Measurements from ENCODE around the gene MTF2.
"Not testable (repeated sequence)": the region's sequence is repeated elsewhere in the genome, so short reads cannot be mapped to it uniquely, and the experiment has no call there.

MTF2 gene

DNA sequence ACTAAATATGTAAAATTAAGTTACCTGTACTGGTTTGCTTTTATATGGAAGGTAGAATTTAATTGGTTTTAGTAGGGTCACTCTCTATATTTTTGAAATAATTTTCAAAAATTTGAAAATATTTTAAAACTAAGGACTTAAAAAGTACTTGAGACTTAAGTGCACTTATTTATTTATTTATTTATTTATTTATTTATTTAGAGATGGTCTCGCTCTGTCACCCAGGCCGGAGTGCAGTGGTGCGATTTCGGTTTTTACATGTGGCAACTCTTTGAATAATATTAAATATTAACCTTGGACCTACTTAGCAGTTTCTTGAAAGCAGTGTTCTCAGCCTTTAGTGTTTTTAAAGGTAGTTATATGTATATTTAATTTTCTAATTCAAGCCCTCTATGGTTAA is 64.7 kb downstream of the MTF2 start:
- no peak for DNase-seq

DNA sequence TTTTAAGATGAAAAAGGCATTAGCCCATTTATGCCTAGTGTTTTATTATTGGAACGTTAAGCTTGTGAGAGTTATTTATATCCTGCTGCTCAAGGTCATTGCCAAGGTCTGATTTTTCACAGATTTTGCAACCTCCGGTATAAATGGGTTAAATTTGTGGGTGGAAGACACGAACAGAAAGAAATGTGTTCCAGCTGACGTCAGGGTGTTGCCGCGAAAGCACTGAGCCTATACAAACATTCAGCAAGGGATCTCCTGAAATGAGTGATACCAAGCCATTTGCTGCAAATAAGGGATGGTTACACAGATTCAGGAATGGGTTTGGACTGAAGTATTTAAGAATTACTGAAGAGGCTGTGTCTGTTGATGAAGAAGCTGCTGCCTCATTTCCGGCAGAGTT is 68.9 kb downstream of the MTF2 start:
- no peak for DNase-seq

DNA sequence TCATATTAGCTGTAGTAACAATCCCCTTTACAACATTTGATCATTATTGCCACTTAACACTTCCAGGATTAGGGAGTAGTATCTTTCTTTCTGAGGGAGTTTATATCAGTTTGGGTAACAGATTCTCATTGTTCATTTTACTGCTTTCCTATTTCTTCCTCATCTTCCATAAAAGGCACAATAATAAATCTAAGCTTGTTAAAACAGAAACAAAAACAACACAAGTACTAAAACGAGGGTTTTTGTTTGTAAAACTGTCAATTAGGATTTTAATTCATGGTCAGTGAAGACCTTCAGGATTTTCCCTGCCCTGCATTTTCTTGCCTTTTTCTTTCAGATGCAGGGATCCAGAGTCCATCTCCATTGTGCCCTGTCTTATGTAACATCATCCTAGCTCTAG is 71.6 kb downstream of the MTF2 start:
- no peak for DNase-seq

DNA sequence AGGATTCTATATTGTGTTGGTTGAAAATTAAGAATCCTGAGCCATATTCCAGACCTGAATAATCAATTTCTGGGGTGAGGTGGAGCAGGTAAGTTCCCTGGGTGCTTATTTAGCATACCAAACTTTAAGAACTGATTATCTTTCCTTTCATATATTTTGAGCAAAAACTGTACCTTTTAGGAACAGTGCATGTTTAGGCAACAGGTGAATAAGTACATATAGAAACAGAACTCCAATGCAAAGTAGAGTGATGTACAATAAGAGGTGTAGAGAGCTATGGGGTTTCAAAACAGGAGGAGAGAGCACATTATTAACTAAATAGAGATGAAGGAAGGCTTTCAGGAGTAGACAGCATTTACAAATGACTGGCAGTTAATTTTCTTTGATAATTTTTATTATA is 72.4 kb downstream of the MTF2 start:
- no peak for DNase-seq

DNA sequence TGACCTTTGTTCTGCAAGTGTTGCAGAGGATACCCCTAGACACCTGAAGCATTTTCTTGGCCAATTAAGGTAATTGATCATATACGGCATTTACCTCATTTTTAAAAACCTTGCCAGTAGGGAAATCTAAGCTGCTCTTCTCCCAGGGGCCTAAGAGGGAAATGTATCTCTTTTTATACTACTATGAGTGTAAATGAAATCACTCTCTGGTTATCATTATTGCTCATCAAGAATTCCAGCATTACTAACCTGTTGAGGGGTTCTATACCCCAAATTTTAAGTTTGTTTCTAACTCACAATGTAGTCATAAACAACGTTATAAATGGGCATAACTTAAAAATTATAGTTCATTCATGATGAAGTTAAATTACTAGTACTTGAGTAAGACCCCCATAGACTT is 73.8 kb downstream of the MTF2 start:
- DNase-seq: no peak

DNA sequence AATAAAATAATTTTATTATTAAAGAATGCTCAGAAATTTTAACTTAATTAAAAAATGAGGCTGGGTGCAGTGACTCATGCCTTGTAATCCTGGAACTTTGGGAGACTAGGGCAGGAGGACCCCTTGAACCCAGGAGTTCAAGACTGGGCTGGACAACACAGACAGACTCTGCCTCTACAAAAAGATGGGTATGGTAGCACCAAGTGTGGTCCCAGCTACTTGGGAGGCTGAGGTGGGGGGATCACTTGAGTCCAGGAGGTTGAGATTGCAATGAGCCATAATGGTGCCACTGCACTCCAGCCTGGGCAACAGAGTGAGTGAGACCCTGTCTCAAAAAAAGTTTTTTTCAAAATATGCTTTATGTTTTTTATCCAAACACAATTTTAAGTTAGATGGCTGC is 75.8 kb downstream of the MTF2 start:
- DNase-seq: no peak

DNA sequence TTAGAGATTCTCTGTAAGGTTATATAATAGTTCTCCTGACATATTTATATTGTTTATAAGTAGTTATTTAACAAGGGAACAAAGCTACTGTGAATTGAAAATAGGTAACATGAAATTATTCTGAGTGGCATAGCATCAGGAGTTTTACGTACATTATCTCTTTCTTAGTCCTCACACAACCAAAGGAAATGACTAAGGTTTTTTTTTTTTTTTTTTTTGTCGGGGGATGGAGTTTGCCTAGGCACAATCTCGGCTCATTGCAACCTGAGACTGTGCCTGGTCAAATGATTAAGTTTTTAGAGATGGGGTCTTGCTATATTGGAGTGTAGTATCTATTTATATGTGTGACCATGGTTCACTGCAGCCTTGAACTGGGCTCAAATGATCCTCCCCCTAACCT is 76.3 kb downstream of the MTF2 start:
- DNase-seq: no peak

DNA sequence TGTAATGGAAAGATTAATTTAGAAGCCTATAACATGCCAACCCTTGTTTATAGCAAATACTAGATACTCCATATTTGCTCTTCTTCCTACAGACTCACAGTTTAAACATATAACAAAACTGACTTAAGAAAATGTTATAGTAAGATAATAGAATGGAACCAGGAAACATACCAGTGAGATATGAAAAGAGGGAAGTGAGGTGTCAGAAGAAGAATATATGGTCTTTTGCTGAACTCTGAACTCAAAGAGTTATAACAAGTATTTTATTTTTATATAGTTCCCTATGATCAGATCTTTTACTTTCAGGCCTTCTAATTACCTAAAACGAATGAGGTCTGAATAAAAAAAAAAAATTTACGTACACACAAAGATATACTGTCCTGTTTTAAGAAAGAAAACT is 80.3 kb downstream of the MTF2 start:
- no peak for DNase-seq

DNA sequence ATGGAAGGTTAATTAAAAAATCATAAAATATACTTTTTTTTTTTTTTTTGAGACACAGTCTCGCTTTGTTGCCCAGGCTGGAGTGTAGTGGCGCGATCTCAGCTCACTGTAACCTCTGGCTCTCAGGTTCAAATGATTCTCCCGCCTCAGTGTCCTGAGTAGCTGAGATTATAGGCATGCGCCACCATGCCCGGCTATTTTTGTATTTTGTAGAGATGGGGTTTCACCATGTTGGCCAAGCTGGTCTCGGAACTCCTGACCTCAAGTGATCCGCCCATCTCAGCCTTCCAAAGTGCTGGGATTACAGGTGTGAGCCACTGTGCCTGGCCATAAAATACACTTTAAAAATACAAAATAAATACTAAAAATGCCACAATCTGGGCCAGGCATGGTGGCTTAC is 84.2 kb downstream of the MTF2 start:
- not testable (repeated sequence) for DNase-seq

DNA sequence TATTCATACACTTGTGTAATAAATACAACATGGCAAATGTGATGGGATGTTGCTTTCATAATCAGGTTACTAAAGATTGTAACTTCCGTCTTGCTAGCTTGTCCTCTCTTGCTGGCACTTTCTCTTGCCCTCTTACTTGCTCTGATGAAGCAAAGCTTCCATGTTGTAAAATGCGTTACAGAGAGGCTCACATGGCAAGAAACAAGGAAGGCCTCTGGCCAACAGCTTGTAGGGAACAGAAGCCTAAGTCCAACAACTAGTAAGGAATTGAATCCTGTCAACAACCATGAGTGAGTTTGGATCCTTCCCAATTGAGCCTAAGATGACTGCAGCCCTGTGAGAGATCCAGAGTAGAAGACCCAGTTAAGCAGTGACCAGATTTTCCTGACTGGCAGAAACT is 85.7 kb downstream of the MTF2 start:
- DNase-seq: no peak

DNA sequence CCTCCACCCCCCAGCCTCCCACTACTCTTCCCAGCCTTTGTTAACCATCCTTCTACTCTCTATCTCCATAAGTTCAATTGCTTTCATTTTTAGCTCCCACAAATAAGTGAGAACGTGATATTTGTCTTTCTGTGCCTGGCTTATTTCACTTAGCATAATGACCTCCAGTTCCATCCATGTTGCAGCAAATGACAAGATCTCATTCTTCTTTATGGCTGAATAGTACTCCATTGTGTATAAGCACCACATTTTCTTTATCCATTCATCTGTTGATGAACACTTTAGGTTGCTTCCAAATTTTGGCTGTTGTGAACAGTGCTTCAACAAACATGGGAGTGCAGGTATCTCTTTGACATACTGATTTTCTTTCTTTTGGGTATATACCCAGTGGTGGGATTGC is 86.8 kb downstream of the MTF2 start:
- not testable (repeated sequence) for DNase-seq

DNA sequence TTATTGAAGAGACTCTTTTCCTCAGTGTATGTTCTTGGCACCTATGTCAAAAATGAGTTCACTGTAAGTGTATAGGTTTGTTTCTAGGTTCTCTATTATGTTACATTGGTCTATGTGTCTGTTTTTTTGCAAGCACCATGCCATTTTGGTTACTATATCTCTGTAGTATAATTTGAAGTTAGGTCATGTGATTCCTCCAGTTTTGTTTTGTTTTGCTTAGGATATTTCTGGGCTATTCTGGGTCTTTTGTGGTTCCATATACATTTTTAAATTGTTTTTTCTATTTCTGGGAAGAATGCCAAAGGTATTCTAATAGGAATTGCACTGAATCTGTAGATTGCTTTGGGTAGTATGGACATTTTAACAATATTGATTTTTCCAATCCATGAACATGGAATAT is 87.9 kb downstream of the MTF2 start:
- DNase-seq: no peak

DNA sequence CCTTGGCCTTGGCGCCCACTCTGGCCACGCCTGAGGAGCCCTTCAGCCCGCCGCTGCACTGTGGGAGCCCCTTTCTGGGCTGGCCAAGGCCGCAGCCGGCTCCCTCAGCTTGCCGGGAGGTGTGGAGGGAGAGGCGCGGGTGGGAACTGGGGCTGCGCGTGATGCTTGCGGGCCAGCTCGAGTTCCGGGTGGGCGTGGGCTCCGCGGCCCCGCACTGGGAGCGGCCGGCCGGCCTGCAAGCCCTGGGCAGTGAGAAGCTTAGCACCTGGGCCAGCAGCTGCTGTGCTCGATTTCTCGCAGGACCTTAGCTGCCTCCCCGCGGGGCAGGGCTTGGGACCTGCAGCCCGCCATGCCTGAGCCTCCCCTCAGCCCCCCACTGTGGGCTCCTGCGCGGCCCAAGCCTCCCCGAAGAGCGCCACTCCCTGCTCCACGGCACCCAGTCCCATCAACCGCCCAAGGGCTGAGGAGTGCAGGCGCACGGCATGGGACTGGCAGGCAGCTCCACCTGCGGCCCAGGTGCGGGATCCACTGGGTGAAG is 91.1 kb downstream of the MTF2 start:
- DNase-seq: not testable (repeated sequence)

DNA sequence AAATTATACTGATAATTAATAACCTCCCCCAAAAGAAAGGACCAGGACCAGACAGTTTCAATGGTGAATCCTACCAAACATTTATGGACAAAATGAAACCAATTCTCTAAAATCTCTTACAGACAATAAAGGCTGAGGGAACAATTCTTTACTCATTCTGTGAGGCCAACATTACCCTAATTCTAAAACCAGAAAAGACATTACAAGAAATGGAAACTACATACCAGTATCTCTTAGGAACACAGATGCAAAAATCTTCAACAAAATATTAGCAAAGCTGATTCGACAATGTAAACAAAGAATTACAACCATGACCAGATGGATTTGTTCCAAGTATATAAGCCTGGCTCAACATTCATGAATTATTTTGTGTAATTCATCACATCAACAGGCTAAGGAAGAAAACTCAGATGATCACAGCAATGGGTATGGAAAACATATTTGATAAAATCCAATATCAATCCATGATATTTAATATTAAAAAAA is 92.5 kb downstream of the MTF2 start:
- no peak for DNase-seq

DNA sequence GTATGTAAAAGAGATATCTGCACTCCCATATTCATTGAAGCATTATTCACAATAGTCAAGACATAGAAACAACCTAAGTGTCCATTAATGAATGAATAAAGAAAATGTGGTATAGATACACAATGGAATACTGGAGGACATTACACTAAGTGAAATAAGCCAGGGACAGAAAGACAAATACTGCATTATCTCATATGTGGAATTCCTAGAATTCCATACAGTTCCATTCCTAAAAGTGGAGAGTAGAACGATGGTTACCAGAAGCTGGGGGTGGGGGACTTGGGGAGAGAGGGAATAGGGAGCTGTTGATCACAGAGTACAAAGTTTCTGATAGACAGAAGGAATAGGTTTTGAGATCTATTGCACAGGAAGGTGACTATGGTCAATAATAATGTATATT is 93.7 kb downstream of the MTF2 start:
- DNase-seq: no peak

DNA sequence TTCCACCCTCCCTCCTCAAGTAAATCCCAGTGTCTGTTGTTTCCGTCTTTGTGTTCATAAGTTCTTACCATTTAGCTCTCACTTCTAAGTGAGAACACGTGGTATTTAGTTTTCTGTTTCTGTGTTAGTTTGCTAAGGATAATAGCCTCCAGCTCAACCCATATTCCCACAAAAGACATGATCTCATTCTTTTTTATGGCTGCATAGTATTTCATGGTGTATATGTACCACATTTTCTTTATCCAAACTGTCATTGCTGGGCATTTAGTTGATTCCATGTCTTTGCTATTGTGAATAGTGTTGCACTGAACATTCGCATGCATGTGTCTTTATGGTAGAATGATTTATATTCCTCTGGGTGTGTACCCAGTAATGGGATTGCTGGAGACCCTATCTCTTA is 95.6 kb downstream of the MTF2 start:
- DNase-seq: not testable (repeated sequence)

DNA sequence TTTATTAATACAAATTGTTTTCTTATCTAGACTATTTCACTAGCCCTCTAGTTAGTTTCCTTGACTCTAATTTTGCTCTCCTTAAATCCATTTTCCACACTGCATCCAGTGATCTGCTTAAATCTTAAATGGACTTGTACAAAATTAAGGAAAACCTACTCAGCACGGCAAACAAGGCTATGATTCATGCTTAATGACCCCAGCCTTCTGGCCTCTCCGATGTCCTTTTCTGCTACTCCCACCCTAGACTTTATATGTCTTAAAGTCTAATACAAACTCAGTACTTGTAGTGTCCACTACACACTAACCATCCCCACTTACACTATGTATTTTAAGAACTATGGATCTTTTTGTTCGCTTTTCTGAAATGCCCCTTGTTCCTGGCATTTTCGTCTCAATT is 98.9 kb downstream of the MTF2 start:
- DNase-seq: no peak

DNA sequence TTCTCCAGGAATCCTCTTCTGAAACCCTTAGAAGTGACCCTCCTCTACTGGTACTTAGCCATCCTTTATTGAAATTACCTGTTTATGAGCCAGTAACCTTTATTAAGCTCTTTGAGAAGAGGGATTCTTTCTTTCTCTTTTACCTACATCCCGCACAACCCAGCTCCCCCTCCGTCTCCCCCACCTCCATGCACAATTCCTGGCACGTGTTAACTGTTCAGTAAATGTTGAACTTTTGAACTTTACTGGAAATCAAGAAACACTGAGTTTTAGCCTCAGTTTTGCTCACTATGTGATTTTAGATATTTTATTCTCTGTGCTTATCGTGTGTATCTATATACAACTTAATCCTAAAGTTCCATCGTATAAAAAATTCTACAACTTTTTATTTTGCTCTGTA is 99.3 kb downstream of the MTF2 start:
- no peak for DNase-seq

DNA sequence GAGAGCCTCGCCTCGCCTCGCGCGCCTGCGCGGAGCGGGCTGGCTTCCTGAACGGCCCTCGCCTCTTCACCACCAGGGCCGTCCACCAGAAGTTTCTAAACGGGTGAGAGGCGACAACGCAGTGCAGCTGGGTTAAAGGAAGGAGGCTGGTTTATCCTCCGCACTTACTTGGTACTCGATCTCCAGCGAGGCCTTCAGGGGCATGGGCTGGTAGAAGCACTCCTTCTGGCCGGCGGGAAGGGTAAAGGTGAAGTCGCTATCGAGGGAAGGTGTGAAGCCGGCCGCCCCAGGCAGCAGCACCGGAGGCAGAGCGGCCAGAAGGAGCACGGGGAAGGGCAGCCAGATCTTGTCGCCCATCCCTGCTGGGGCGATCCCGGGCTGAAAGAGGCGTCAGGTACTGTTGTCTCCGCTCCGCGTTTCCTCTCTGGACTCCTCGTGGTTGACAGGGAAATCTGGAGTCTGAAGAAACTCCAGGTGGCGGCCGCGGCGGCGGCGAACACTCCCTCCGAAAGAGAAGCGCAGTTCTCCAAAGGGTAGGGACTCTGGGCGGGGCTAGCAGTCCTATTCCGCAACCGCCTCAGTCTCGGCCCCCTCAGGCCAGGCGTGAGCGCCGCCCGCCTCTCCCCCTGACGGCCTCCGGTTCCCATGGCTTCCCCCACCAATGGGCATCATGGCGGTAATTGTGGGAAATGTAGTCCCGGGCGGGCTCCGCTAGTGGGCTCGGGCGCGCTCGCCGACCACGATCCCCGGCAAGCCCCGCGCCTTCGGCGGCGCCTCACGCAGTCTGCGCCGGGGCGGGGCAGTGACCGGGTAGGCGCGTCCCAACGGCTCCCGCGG is 101.0 kb downstream of the MTF2 start, which contains the start of gene TMED5:
TSS of gene TMED5 (minus strand) at position 528 of the 837 bp plus-strand sequence. CDS start at position 357, 171 bp downstream.
- DNase-seq: peak; percentile 82

DNA sequence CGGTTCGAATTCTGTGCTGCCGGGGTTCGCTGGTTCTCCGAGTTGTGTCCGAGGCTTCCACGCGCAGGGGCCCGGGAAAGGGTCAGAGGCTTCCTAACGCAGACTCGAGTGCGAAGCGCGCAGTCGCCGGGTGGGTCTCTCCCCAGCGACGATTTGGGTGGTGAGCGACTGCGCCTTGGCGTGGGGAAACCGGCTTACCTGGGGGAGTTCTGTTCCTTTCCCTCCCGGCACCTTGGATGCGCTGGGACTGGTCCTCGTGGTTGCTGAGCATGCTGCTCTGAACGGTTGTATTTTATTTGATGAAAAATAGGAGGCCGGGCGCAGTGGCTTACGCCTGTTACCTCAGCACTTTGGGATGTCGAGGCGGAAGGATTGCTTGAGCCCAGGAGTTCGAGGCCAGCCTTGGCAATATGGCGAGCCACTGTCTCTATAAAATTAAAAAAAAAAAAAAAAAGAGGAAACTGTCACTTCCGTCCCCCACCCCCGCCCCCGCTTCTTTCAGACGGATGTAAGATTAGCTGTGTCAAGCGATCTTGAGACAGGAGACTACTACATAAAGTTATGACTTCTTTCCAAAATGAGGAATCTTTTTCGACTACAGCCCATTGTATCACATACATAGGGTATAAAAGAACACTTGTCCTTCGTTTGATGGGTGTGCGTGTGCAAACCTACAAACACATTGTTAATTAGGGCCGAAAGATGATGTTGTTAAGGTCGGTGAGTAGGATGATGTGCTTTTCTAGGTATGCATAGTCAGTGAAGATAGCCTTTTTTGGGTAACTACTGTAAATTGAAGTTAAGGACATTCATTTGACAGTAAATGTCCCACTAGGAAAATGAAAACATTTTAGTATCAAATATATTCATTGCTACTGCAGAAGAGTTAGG is 101.9 kb downstream of the MTF2 start, which contains the start of gene CCDC18:
TSS of gene CCDC18 (plus strand) at position 2 of the 891 bp plus-strand sequence. CDS start 2,638 bp downstream, outside the sequence.
- DNase-seq: no peak

DNA sequence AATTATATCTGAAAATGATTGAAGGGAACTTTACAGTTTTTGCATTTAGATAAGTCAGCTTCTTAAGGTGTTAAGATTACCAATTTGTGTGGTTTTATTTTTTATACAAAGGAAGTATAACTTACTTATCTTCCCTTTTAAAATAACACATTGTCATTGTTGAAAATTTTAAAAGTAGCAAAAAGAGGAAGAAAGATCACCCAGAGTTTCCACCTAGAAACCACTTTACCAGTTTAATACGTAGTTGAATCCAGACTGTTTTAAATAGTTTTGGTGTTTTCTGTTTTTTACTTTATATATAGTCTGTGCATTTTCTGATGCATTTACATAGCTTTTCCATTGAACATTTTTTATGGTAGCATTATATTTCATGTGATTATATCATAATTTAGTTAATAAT is 107.6 kb downstream of the MTF2 start:
- no peak for DNase-seq

All from NCI-H1436 treated with DMSO at 0.1 percent for 48 hours (cell line).